Activated CD8-positive, alpha-beta T cell treated with anti-CD3 and anti-CD28 coated beads for 36 hours (primary cell): ENCODE measurements around the gene HSPB9. TPM values are rescaled to one million over a fixed set of nuclear protein-coding genes. Genes with fewer than 3 reads are reported as not detected.

Source experiments
- ATAC-seq: fragments of 200-7000 bp; cut with Tn5 transposase; one replicate; pipeline ENCODE4 v1.10.0; 2021; ENCODE audit warnings: mild to moderate bottlenecking, moderate library complexity
- CTCF ChIA-PET: fragments of 350-600 bp; sonication (Branson Sonifier 250); formaldehyde crosslinking; loops from one replicate; lab custom pipeline; 2021; ENCODE audit warnings: antibody characterized with exemption; lab: Charles Lee
- POLR2A ChIA-PET: fragments of 350-600 bp; sonication (Branson Sonifier 250); formaldehyde crosslinking; loops from one replicate; lab custom pipeline; 2021; ENCODE audit warnings: antibody characterized with exemption; lab: Charles Lee
- DNase-seq: peaks from one replicate; pipeline ENCODE4 v3.0.0-alpha.2; 2020
- H3K27ac Mint-ChIP-seq: one replicate; pipeline ENCODE4 v1.8.0; 2021; ENCODE audit warnings: mild to moderate bottlenecking, mixed read lengths
- H3K27me3 Mint-ChIP-seq: one replicate; pipeline ENCODE4 v1.8.0; 2021; ENCODE audit warnings: mixed read lengths
- H3K36me3 Mint-ChIP-seq: one replicate; pipeline ENCODE4 v1.8.0; 2021; ENCODE audit warnings: low read depth, mixed read lengths
- H3K4me1 Mint-ChIP-seq: one replicate; pipeline ENCODE4 v1.8.0; 2021; ENCODE audit warnings: low read depth, mixed read lengths
- H3K4me3 Mint-ChIP-seq: one replicate; pipeline ENCODE4 v1.8.0; 2021; ENCODE audit warnings: mild to moderate bottlenecking, moderate library complexity, mixed read lengths
- H3K9me3 Mint-ChIP-seq: one replicate; pipeline ENCODE4 v1.8.0; 2021; ENCODE audit warnings: mixed read lengths
- intact Hi-C: fragments of 100-400 bp; cut with micrococcal nuclease; formaldehyde crosslinking; loops from one replicate; pipeline ENCODE4 v1.10.0; 2022
- total RNA-seq, 2 experiments: library from RNA; stranded (reverse); gene quantifications; one replicate each; pipeline ENCODE4 v1.2.3, GENCODE V29; 2021
- TF ChIP-seq, protein P1 (sequence below): fragments of 200-600 bp; IDR thresholded peaks from one replicate; pipeline ENCODE4 v1.8.0; 2022; ENCODE audit warnings: antibody characterized with exemption, mild to moderate bottlenecking

Gene HSPB9
- total RNA-seq, 2 experiments from 2014 or later: 0.41 TPM; not detected in 1

DNA sequence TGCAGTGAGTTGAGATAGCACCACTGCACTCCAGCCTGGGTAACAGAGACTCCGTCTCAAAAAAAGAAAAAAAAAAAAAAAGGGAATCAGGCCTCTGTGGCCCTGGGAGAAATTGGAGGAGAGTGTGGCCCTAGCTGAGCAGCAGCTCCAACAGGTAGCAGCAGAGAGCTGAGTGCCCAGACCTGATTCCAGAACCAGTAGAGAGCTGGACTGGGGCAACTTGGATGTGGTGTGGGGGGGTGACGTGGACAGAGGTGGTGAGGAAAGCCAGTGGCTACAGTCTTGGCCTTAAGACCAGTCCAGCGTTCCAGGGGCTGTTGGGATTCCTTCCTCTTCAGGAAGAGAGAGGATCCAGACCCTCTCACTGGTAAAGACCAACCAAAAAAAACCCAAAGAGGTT, 1.7 kb downstream of the HSPB9 start:
- ChIA-PET CTCF (no interaction called here), POLR2A (no interaction called here)
- intact Hi-C loops: no loop called here
- DNase-seq: no peak
- peaks cover 28% of the 10 kb centered on the region for H3K36me3 Mint-ChIP-seq
- peaks cover 20% of the 10 kb centered on the region for H3K4me1 Mint-ChIP-seq
- H3K27me3 Mint-ChIP-seq: no peaks in the 10 kb centered on the region
- no peak overlapping the region for H3K4me3 Mint-ChIP-seq
- TF ChIP-seq, protein P1, sequence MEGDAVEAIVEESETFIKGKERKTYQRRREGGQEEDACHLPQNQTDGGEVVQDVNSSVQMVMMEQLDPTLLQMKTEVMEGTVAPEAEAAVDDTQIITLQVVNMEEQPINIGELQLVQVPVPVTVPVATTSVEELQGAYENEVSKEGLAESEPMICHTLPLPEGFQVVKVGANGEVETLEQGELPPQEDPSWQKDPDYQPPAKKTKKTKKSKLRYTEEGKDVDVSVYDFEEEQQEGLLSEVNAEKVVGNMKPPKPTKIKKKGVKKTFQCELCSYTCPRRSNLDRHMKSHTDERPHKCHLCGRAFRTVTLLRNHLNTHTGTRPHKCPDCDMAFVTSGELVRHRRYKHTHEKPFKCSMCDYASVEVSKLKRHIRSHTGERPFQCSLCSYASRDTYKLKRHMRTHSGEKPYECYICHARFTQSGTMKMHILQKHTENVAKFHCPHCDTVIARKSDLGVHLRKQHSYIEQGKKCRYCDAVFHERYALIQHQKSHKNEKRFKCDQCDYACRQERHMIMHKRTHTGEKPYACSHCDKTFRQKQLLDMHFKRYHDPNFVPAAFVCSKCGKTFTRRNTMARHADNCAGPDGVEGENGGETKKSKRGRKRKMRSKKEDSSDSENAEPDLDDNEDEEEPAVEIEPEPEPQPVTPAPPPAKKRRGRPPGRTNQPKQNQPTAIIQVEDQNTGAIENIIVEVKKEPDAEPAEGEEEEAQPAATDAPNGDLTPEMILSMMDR: no peak
- no peak for ATAC-seq
- no peak overlapping the region for H3K27ac Mint-ChIP-seq
- no peaks in the 10 kb centered on the region for H3K9me3 Mint-ChIP-seq

DNA sequence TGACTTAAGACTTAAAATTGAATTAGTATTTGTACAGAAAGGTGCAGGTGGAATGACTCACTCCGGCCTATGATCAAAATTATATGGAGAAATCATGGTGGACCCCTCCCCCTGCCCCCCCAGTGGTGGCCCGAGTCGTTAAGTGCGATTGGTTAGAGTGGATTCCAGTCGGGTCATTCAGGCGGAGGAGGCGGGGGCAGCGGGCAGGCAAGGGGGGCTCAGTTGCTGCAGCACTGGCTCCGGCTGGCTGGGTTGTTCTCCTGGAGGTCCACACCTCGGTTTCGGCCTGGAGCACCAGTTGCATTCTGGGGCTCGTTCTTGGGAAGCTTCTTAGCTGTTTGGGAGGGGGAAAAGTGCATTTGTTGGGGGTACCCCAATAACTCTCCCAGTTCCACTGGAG, 3.0 kb downstream of the HSPB9 start:
- ATAC-seq: no peak

DNA sequence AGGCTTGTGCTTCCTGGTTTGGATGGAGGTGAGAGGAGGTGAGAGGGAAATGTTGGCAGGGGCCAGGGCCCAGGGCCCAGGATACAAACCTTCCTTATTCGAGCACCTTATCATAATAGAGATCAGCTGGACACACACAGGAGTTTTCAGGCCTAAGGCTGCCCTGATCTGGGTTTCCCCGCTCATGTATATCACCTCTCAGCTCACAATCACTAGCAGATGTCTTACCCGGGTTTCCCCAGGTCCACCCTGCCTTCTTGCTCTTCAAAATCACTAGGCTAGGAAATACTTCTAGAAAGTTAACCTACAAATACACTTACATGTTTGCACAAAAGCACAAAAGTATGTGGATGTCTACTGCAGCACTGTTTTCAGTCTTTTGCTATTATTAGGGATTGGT, 4.2 kb downstream of the HSPB9 start:
- ATAC-seq: no peak
- ChIA-PET POLR2A (interaction anchor here (1.4 kb wide), 1 partner anchor 14 kb away, joined by 3 read pairs; the partner anchor contains the start of gene DHX58), CTCF (interaction anchor here (1.8 kb wide), 1 partner anchor 25 kb away, joined by 5 read pairs; no protein-coding TSS in a partner anchor)

More for the DNA sequence above, 3.0 kb downstream of the HSPB9 start:
- no peak overlapping the region for H3K27ac Mint-ChIP-seq
- H3K4me3 Mint-ChIP-seq: no peak overlapping the region
- CTCF ChIA-PET: no interaction called here
- no peaks in the 10 kb centered on the region for H3K27me3 Mint-ChIP-seq
- no peak for DNase-seq
- POLR2A ChIA-PET: interaction anchor here (1.4 kb wide), 1 partner anchor 13 kb away, joined by 3 read pairs; the partner anchor contains the start of gene DHX58
- H3K9me3 Mint-ChIP-seq: no peaks in the 10 kb centered on the region
- peaks cover 10% of the 10 kb centered on the region for H3K4me1 Mint-ChIP-seq
- H3K36me3 Mint-ChIP-seq: peaks cover 28% of the 10 kb centered on the region
- intact Hi-C loops: no loop called here
- TF ChIP-seq, protein P1: no peak

DNA sequence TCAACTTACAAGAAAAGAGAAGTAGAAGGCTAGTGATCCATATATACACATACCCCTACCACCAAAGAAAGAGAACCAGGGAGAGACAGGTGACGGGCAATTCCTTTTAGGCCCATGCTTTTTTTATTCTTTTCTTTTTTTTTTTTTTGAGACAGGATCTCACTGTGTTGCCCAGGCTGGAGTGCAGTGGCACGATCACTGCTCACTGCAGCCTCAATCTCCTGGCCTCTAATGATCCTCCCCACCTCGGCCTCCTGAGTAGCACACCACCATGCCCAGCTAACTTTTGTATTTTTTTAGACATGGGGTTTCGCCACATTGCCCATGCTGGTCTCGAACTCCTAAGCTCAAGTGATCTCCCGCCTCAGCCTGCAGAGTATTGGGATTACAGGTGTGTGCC, 4.8 kb downstream of the HSPB9 start:
- H3K27me3 Mint-ChIP-seq: no peaks in the 10 kb centered on the region
- TF ChIP-seq, protein P1: no peak
- ChIA-PET POLR2A (no interaction called here), CTCF (interaction anchor here (1.8 kb wide), 1 partner anchor 26 kb away, joined by 5 read pairs; no protein-coding TSS in a partner anchor)
- H3K4me1 Mint-ChIP-seq: peaks cover 20% of the 10 kb centered on the region
- intact Hi-C loops: no loop called here
- ATAC-seq (no peak), DNase-seq (no peak)
- H3K9me3 Mint-ChIP-seq: no peaks in the 10 kb centered on the region
- peak overlapping the region; percentile 12 for H3K27ac Mint-ChIP-seq
- peaks cover 29% of the 10 kb centered on the region for H3K36me3 Mint-ChIP-seq
- no peak overlapping the region for H3K4me3 Mint-ChIP-seq

More for the DNA sequence above, 4.2 kb downstream of the HSPB9 start:
- no peaks in the 10 kb centered on the region for H3K27me3 Mint-ChIP-seq
- peak overlapping the region; percentile 12 for H3K27ac Mint-ChIP-seq
- peaks cover 14% of the 10 kb centered on the region for H3K4me1 Mint-ChIP-seq
- DNase-seq: no peak
- H3K4me3 Mint-ChIP-seq: no peak overlapping the region
- no peaks in the 10 kb centered on the region for H3K9me3 Mint-ChIP-seq
- H3K36me3 Mint-ChIP-seq: peaks cover 29% of the 10 kb centered on the region
- intact Hi-C loops: no loop called here
- TF ChIP-seq, protein P1: no peak

DNA sequence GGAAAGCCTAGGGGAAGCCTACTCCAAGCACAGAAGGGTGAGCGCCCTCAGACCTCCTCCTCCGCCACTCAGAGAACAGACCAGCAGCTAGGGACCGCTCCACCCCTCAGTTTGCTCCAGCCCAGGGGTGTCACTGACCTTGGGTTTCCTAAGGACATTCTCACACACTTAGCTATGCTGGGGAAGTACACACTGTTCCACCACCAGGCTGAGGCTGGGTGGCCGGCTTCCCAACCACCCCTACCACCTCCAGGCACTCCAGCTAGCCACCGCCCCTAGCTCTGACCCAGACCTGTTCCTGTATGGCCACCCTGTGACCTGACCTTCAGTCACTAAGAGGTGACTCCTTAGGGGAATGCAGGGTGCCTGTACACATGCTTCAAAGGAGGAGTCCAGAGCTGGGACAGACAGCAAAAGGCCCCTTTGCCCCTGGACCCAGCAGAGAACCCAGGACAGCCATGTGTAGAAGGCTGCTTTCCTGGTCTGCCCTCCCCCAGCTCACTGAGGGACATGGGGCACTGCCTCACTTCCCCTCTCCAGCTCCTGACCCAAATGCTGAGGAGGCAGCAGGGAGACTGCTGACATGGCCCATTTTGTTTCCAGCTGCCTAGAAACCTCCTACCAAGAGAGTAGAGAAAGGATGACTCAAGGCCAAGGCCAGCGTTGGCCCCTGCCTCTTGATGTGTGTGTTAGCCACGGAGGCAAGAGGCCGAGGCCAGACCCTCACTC, 6.7 kb downstream of the HSPB9 start:
- ChIA-PET POLR2A (interaction anchor here (1.2 to 5.6 kb wide), 2 partner anchors 8 to 13 kb away, joined by 4 to 24 read pairs; partner anchors contain the start of genes HSPB9 and KAT2A), CTCF (interaction anchor here (0.9 to 2.9 kb wide), 5 partner anchors 10 to 167 kb away, joined by 3 to 15 read pairs (median 3); no protein-coding TSS in a partner anchor)
- Mint-ChIP-seq H3K27me3 (no peaks in the 10 kb centered on the region), H3K4me3 (no peak overlapping the region), H3K9me3 (no peaks in the 10 kb centered on the region), H3K27ac (peak overlapping the region; percentile 80), H3K36me3 (peaks cover 32% of the 10 kb centered on the region), H3K4me1 (peaks cover 38% of the 10 kb centered on the region)
- ATAC-seq (no peak), DNase-seq (no peak)
- TF ChIP-seq, protein P1: no peak
- intact Hi-C loops: no loop called here
